SK-N-SH treated with all-trans-retinoic acid at 6 μM for 48 hours (cell line): Measurements from ENCODE around the gene BSG.

Source experiments
- BACH2 ChIP-seq: fragments of 250-450 bp; sonication (Bioruptor Pico); IDR thresholded peaks from 2 replicates; pipeline ENCODE4 v1.9.0; 2021; ENCODE audit warnings: mild to moderate bottlenecking, borderline replicate concordance
- CREB5 ChIP-seq: fragments of 250-450 bp; sonication (Bioruptor Pico); IDR thresholded peaks from 2 replicates; pipeline ENCODE4 v1.5.1; 2020; ENCODE audit warnings: low read depth, mild to moderate bottlenecking, moderate library complexity
- ESRRG ChIP-seq: fragments of 250-450 bp; sonication (Bioruptor Pico); IDR thresholded peaks from 2 replicates; pipeline ENCODE4 v1.6.1; 2021; ENCODE audit warnings: mild to moderate bottlenecking
- PATZ1 ChIP-seq: fragments of 250-450 bp; sonication (Bioruptor Pico); IDR thresholded peaks from 2 replicates; pipeline ENCODE4 v1.8.0; 2020; ENCODE audit warnings: mild to moderate bottlenecking, moderate library complexity, borderline replicate concordance
- RARB ChIP-seq: fragments of 250-450 bp; sonication (Bioruptor Pico); IDR thresholded peaks from 2 replicates; pipeline ENCODE4 v1.8.0; 2021; ENCODE audit warnings: mild to moderate bottlenecking, moderate library complexity
- TCF4 ChIP-seq: fragments of 250-450 bp; sonication (Bioruptor Pico); IDR thresholded peaks from 2 replicates; pipeline ENCODE4 v1.8.0; 2021; ENCODE audit warnings: mild to moderate bottlenecking, moderate library complexity, borderline replicate concordance
- ZFP30 ChIP-seq: fragments of 450-650 bp; formaldehyde crosslinking; IDR thresholded peaks from 2 replicates; pipeline ENCODE4 v1.5.0; 2022; ENCODE audit warnings: mild to moderate bottlenecking, moderate library complexity
- TF ChIP-seq, protein P1 (sequence below): fragments of 250-450 bp; sonication (Bioruptor Pico); IDR thresholded peaks from 2 replicates; pipeline ENCODE4 v1.8.0; 2021; ENCODE audit warnings: low read depth, mild to moderate bottlenecking, moderate library complexity, borderline replicate concordance

GRCh38 chr19:618247-618619 lies 45.8 kb downstream of the BSG start:
- TF ChIP-seq, protein P1, sequence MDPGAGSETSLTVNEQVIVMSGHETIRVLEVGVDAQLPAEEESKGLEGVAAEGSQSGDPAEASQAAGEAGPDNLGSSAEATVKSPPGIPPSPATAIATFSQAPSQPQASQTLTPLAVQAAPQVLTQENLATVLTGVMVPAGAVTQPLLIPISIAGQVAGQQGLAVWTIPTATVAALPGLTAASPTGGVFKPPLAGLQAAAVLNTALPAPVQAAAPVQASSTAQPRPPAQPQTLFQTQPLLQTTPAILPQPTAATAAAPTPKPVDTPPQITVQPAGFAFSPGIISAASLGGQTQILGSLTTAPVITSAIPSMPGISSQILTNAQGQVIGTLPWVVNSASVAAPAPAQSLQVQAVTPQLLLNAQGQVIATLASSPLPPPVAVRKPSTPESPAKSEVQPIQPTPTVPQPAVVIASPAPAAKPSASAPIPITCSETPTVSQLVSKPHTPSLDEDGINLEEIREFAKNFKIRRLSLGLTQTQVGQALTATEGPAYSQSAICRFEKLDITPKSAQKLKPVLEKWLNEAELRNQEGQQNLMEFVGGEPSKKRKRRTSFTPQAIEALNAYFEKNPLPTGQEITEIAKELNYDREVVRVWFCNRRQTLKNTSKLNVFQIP (CRISPR knock-in tag) = no peak
- TF ChIP-seq BACH2 (CRISPR knock-in tag) (no peak), TCF4 (CRISPR knock-in tag) (no peak), ZFP30 (CRISPR knock-in tag) (no peak), CREB5 (no peak), ESRRG (CRISPR knock-in tag) (no peak), PATZ1 (CRISPR knock-in tag) (no peak), RARB (no peak)
